HepG2 (cell line): ENCODE results near the gene L3MBTL4.

Source experiments
- AGO1 ChIP-seq: fragments of 200-400 bp; formaldehyde crosslinking; IDR thresholded peaks from 2 replicates; pipeline ENCODE4 v1.6.1; 2017; ENCODE audit warnings: mild to moderate bottlenecking, low read depth, low read length, moderate library complexity; ENCODE audit not compliant: poor library complexity, severe bottlenecking
- HDAC2 ChIP-seq: sonication (generic); formaldehyde crosslinking; IDR thresholded peaks from 2 replicates; pipeline ENCODE4 v1.4.0; 2020; ENCODE audit warnings: missing genetic modification reagents
- KAT7 ChIP-seq: IDR thresholded peaks from 2 replicates; pipeline ENCODE4 v1.6.1; 2018; ENCODE audit warnings: borderline replicate concordance, missing compliant biosample characterization
- POLR2AphosphoS2 ChIP-seq: IDR thresholded peaks from 2 replicates; pipeline ENCODE4 v1.6.1; 2011; ENCODE audit warnings: low read depth, low read length, improper control_type of control experiment
- SCMH1 ChIP-seq: sonication (generic); formaldehyde crosslinking; IDR thresholded peaks from 2 replicates; pipeline ENCODE4 v1.9.0; 2021; ENCODE audit warnings: missing genetic modification reagents, mild to moderate bottlenecking, borderline replicate concordance
- SRF ChIP-seq: IDR thresholded peaks from 2 replicates; pipeline ENCODE4 v1.6.1; 2011; ENCODE audit warnings: mild to moderate bottlenecking, low read depth, low read length, moderate library complexity
- SRSF9 ChIP-seq: fragments of 200-400 bp; formaldehyde crosslinking; IDR thresholded peaks from 2 replicates; pipeline ENCODE4 v1.6.1; 2018; ENCODE audit warnings: borderline replicate concordance, mild to moderate bottlenecking, low read depth, low read length; ENCODE audit not compliant: insufficient read depth, poor library complexity, severe bottlenecking
- TCF7L2 ChIP-seq: IDR thresholded peaks from 2 replicates; pipeline ENCODE4 v1.6.1; 2011; ENCODE audit warnings: mild to moderate bottlenecking, low read depth, low read length, moderate library complexity
- ZNF10 ChIP-seq: sonication (generic); formaldehyde crosslinking; IDR thresholded peaks from 2 replicates; pipeline ENCODE4 v1.4.0; 2020; ENCODE audit warnings: mild to moderate bottlenecking, low read depth, missing genetic modification reagents, borderline replicate concordance
- ZNF136 ChIP-seq: sonication (generic); formaldehyde crosslinking; IDR thresholded peaks from 2 replicates; pipeline ENCODE4 v1.8.1; 2022; ENCODE audit warnings: low read depth, mild to moderate bottlenecking, moderate library complexity, missing genetic modification reagents
- ZNF33B ChIP-seq: sonication (generic); formaldehyde crosslinking; IDR thresholded peaks from 2 replicates; pipeline ENCODE4 v1.5.1; 2020; ENCODE audit warnings: mild to moderate bottlenecking, missing genetic modification reagents
- TF ChIP-seq, protein P1 (sequence below): sonication (generic); formaldehyde crosslinking; IDR thresholded peaks from 2 replicates; pipeline ENCODE4 v1.8.1; 2023; ENCODE audit warnings: missing genetic modification reagents, inconsistent platforms, borderline replicate concordance
- TF ChIP-seq, protein P2 (sequence below): sonication (generic); formaldehyde crosslinking; IDR thresholded peaks from 2 replicates; pipeline ENCODE4 v1.5.0; 2020; ENCODE audit warnings: mild to moderate bottlenecking, missing genetic modification reagents, moderate library complexity

DNA sequence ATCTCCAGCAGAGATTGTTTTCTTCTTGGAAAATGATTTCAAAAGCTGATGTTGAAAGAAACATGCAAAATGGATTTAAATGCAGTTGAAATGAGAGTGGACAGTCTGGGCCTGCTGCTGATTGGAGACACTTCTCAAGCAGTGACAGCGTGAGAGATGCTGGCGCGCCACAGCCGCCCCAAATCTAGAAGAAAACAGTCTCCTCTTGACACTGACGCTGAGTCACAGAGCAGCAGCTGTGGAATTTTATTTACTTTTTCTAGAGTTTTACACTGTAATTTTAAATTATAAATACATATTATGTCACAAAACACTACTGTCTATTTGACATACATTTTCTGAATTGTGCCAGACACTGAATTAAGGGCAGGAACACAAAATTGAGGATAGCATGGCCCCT is 397.5 kb downstream of the L3MBTL4 start:
- TF ChIP-seq, protein P1, sequence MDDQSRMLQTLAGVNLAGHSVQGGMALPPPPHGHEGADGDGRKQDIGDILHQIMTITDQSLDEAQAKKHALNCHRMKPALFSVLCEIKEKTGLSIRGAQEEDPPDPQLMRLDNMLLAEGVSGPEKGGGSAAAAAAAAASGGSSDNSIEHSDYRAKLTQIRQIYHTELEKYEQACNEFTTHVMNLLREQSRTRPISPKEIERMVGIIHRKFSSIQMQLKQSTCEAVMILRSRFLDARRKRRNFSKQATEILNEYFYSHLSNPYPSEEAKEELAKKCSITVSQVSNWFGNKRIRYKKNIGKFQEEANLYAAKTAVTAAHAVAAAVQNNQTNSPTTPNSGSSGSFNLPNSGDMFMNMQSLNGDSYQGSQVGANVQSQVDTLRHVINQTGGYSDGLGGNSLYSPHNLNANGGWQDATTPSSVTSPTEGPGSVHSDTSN (CRISPR knock-in tag) = no peak
- TF ChIP-seq KAT7 (CRISPR knock-in tag) (no peak), ZNF136 (no peak), ZNF10 (CRISPR knock-in tag) (no peak), TCF7L2 (no peak), AGO1 (no peak), SRF (no peak), POLR2AphosphoS2 (no peak), ZNF33B (CRISPR knock-in tag) (no peak), SCMH1 (CRISPR knock-in tag) (no peak), SRSF9 (no peak), HDAC2 (CRISPR knock-in tag) (no peak)
- TF ChIP-seq, protein P2, sequence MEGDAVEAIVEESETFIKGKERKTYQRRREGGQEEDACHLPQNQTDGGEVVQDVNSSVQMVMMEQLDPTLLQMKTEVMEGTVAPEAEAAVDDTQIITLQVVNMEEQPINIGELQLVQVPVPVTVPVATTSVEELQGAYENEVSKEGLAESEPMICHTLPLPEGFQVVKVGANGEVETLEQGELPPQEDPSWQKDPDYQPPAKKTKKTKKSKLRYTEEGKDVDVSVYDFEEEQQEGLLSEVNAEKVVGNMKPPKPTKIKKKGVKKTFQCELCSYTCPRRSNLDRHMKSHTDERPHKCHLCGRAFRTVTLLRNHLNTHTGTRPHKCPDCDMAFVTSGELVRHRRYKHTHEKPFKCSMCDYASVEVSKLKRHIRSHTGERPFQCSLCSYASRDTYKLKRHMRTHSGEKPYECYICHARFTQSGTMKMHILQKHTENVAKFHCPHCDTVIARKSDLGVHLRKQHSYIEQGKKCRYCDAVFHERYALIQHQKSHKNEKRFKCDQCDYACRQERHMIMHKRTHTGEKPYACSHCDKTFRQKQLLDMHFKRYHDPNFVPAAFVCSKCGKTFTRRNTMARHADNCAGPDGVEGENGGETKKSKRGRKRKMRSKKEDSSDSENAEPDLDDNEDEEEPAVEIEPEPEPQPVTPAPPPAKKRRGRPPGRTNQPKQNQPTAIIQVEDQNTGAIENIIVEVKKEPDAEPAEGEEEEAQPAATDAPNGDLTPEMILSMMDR (CRISPR knock-in tag) = no peak
